ENCODE data around the gene MAD2L1. TPM values are rescaled to one million over a fixed set of nuclear protein-coding genes. Genes with fewer than 3 reads are reported as not detected.

Gene MAD2L1
- total RNA-seq, 4 donors from 2014 or later = 1.8 to 12.2 (median 2.9) TPM; not detected in 1

DNA sequence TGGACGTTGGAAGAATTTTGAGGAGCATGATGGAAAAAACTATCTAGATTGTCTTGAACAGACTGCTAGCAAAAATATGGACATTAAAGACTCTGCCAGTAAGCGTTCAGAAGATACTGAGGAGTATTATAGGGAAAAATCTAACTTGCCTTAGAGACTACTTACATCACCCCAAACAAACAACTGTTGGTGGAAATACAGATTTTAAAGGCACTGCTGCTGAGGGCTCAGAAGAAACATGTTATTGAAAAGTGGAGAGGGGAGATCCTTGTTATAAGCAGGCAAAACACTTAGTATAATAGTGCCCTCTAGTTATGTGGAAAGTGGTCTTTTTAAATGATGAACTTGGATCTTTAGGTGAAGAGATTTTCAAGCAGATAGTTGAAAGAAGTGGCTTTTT lies 29.2 kb downstream of the MAD2L1 start:
- intact Hi-C loops (cut with DNase I; ENCODE audit: low total_unique reads) = no loop called here
- no peaks in the 10 kb centered on the region for H3K27me3 ChIP-seq
- H3K4me1 ChIP-seq = no peaks in the 10 kb centered on the region
- no peak for DNase-seq
- H3K4me3 ChIP-seq = no peak overlapping the region
- H3K36me3 ChIP-seq = no peaks in the 10 kb centered on the region
- H3K27ac ChIP-seq = no peak overlapping the region
- no peaks in the 10 kb centered on the region for H3K9me3 ChIP-seq
- TF ChIP-seq, protein P1, sequence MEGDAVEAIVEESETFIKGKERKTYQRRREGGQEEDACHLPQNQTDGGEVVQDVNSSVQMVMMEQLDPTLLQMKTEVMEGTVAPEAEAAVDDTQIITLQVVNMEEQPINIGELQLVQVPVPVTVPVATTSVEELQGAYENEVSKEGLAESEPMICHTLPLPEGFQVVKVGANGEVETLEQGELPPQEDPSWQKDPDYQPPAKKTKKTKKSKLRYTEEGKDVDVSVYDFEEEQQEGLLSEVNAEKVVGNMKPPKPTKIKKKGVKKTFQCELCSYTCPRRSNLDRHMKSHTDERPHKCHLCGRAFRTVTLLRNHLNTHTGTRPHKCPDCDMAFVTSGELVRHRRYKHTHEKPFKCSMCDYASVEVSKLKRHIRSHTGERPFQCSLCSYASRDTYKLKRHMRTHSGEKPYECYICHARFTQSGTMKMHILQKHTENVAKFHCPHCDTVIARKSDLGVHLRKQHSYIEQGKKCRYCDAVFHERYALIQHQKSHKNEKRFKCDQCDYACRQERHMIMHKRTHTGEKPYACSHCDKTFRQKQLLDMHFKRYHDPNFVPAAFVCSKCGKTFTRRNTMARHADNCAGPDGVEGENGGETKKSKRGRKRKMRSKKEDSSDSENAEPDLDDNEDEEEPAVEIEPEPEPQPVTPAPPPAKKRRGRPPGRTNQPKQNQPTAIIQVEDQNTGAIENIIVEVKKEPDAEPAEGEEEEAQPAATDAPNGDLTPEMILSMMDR (IDR thresholded peaks at IDR 0.05) = no peak
- no peak for TF ChIP-seq POLR2A (IDR thresholded peaks at IDR 0.05)

DNA sequence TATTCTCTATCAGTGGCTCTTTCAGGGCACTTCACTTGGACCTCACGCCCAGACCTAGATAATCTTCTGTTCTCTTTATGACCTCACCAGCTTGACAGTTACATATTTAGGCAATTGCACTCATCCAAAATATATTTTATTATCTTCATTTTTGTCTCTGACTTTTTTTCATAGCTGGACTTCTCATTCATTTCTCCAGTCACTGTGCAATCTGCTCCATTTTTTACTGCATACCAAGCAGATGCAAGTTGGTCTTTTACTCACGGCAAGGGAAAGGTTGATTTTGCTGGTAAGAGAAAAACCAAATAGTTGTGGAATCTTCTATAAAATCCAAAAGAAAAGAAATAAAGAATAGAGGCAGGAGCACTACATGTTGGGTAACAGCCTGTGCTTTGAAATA lies 31.7 kb downstream of the MAD2L1 start:
- no peak for DNase-seq
- Histone ChIP-seq H3K27ac (no peak overlapping the region), H3K4me1 (no peaks in the 10 kb centered on the region), H3K27me3 (no peaks in the 10 kb centered on the region), H3K4me3 (no peak overlapping the region), H3K36me3 (no peaks in the 10 kb centered on the region), H3K9me3 (no peaks in the 10 kb centered on the region)
- TF ChIP-seq POLR2A (IDR thresholded peaks at IDR 0.05) = no peak
- TF ChIP-seq, protein P1 (IDR thresholded peaks at IDR 0.05) = no peak
- intact Hi-C loops (cut with DNase I; ENCODE audit: low total_unique reads) = no loop called here

DNA sequence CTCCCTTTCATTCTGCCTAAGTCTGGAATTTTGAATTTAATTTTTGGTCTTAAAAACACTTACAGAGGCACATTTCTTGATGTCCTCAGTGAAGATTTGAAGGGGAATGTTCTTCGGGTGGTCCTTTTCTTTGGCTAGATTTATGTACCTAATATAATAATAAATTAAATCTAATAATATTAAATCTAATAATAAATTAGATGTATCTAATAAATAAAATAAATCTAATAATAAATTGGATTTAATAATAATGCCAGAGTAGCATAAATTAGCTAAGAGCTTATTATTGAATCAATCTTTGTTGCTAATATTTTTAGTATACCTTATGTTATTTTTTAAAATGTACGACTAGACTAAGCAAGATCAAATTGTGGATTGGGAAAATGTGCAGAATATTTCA lies 39.8 kb downstream of the MAD2L1 start:
- TF ChIP-seq, protein P1 (IDR thresholded peaks at IDR 0.05) = no peak
- TF ChIP-seq POLR2A (IDR thresholded peaks at IDR 0.05) = no peak
- Histone ChIP-seq H3K4me1 (no peaks in the 10 kb centered on the region), H3K27ac (no peak overlapping the region), H3K9me3 (no peaks in the 10 kb centered on the region), H3K4me3 (no peak overlapping the region), H3K27me3 (no peaks in the 10 kb centered on the region), H3K36me3 (no peaks in the 10 kb centered on the region)
- no peak for DNase-seq
- intact Hi-C loops (cut with DNase I; ENCODE audit: low total_unique reads) = no loop called here

DNA sequence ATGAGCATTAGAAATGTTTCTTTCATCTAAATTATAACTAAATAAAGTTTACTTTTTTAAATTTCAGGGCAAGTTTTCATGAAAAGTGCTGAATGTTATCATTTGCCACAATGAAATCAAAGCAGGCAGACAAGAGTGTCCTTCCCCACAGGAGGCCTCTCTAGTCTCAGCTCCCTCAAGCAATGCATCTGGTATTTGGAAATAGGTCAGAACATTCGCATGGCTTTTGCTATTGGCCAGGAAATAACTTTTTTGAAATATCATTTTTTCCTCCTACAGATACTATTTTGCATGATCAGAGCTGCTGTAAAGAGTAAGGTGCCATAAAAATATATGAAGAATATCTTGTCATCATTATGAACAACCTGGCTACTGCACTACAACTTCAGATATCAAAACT lies 41.1 kb downstream of the MAD2L1 start:
- TF ChIP-seq, protein P1 (IDR thresholded peaks at IDR 0.05) = no peak
- TF ChIP-seq POLR2A (IDR thresholded peaks at IDR 0.05) = no peak
- intact Hi-C loops (cut with DNase I; ENCODE audit: low total_unique reads) = no loop called here
- no peaks in the 10 kb centered on the region for H3K4me1 ChIP-seq
- H3K27ac ChIP-seq = no peak overlapping the region
- no peak overlapping the region for H3K4me3 ChIP-seq
- no peak for DNase-seq
- no peaks in the 10 kb centered on the region for H3K36me3 ChIP-seq
- no peaks in the 10 kb centered on the region for H3K27me3 ChIP-seq
- no peaks in the 10 kb centered on the region for H3K9me3 ChIP-seq

DNA sequence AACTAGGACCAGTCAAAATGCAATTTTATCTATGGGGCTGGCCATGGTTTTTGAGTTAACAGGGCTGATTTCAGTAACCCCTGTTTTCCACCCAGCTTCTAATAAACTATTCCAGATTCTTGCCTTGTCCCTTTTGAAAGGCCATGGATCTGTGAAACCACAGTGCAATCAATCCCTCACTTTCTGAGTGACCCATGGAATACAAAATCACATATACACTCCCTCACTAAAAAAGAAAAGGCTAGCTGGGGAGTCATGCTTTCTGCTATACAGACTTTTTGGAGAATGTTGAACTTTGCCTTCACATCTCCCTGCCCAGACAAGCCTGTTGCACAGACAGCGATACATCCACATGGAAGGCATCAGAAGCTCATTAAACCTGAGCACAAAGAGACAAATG lies 47.9 kb downstream of the MAD2L1 start:
- TF ChIP-seq POLR2A (IDR thresholded peaks at IDR 0.05) = no peak
- TF ChIP-seq, protein P1 (IDR thresholded peaks at IDR 0.05) = no peak
- Histone ChIP-seq H3K9me3 (no peaks in the 10 kb centered on the region), H3K4me1 (no peaks in the 10 kb centered on the region), H3K27ac (no peak overlapping the region), H3K36me3 (no peaks in the 10 kb centered on the region), H3K4me3 (no peak overlapping the region), H3K27me3 (no peaks in the 10 kb centered on the region)
- no peak for DNase-seq
- intact Hi-C loops (cut with DNase I; ENCODE audit: low total_unique reads) = no loop called here

All from uterus (tissue), 4 donors.